ENCODE data around the gene GATAD2B. TPM values are rescaled to one million over a fixed set of nuclear protein-coding genes. Genes with fewer than 3 reads are reported as not detected.

The GATAD2B gene
- polyA plus RNA-seq, 6 donors from 2014 or later, result 4.0 to 7.0 (median 5.1) TPM

DNA sequence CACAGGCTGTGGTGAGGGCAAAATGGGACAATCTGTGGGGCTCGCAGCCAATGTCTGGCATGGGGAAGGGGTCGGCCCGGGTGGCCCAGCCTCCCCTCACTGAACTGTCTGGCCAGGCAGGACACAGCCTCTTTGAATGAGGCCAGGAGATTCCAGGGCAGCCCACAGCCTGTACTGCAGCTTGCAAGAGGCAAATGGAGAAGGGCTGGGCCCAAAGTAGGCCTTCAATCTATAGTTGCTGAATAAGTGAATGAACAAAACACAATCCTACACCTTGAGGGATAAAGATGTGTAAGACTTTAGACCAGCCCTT lies 124.3 kb downstream of the GATAD2B start:
- H3K4me1 Mint-ChIP-seq, result peaks cover 30 to 34% (median 34%) of the 10 kb centered on the region in 3 donors
- no peaks in the 10 kb centered on the region for H3K27me3 Mint-ChIP-seq
- H3K4me3 Mint-ChIP-seq, result no peak overlapping the region
- no peaks in the 10 kb centered on the region for H3K36me3 Mint-ChIP-seq
- no peak for DNase-seq
- peak overlapping the region in 5 of 6 donors; percentile 11 to 59 (median 47) for H3K27ac Mint-ChIP-seq
- ATAC-seq (ENCODE audit: low read depth in 2 of 2), result no peak
- no peaks in the 10 kb centered on the region for H3K9me3 Mint-ChIP-seq

DNA sequence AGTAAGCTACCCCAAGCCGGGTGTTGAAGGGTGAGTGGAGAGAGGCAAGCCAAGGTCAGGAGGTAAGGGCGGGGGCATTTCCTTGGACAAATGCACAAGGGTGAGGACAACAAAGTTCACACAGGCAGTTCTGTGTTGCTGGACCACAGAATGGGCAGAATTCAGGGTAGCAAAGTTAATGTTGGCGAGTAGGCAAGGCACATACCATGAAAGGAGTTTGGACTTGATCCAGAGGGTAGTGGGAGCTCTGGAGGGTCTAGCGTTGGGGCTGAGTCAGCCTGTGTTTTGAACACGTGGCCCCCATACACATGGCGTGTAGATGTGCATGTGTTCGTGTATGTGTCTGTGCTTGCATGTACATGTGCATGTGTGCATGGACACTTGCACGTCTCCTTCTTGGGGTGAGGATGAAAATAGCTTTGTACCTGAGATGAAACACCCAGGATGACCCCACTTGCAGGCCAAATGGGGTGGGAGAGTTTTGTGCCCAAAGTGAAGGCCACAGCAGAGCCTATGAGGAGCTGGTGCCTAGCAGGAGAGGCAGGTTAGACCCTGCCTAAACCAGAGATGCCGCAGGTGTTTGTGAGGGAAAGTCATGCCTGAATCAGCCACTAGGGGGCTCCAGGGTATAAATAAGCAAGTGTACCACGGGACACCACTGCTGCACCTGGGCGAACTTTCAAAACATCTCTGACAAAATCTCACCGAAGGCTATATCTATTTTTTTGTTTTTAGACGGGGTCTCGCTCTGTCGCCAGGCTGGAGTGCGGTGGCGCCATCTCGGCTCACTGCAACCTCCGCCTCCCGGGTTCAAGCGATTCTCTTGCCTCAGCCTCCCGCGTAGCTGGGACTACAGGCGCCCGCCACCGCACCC lies 125.7 kb downstream of the GATAD2B start:
- no peaks in the 10 kb centered on the region for H3K9me3 Mint-ChIP-seq
- H3K36me3 Mint-ChIP-seq, result no peaks in the 10 kb centered on the region
- DNase-seq, result peak; percentile 76
- peaks cover 27 to 36% (median 31%) of the 10 kb centered on the region in 3 donors for H3K4me1 Mint-ChIP-seq
- H3K27ac Mint-ChIP-seq, result peak overlapping the region in 5 of 6 donors; percentile 64 to 86 (median 82)
- ATAC-seq (ENCODE audit: low read depth in 2 of 2), result peak; percentile 93 to 96
- H3K27me3 Mint-ChIP-seq, result no peaks in the 10 kb centered on the region
- peak overlapping the region in 1 of 8 donors; percentile 15 for H3K4me3 Mint-ChIP-seq

DNA sequence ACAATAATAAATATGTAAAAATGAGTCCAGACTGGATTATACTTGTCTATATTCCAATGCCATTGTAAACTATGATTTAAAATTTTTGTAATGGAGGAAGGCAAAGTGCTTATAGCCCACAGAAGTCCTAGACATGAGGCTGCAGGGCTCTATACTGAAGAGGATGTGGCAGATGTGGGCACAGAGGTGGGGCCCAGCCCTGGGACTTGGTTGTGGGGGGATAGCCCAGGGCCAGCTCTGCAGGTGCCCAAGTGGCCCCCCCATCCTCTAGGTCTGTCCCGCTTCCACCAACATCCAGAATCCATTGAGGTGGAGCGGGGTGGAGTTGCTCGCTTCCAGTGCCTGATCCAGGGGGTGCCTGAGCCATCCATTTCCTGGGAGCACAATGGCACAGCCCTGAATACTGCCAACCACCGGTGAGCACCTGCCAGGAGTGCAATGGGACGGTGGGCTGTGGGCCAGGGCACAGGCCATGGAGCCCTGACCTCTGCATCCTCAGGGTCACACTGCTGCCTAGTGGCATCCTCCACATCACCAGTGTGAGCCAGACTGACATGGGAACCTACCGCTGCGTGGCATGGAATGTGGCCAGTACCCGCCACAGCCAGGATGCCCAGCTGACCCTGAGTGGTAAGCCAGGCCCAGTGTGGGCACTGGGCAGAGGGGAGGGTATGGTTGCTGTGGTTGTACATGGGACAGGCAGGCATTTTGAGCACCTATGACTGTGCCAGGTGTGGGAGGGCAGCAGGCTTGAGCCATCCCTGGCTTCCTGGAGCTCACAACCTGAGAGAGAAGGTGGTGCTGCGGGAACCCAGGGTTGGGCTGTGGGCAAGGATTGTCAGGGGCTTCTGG lies 126.6 kb downstream of the GATAD2B start:
- H3K27me3 Mint-ChIP-seq, result no peaks in the 10 kb centered on the region
- peaks cover 26 to 39% (median 34%) of the 10 kb centered on the region in 3 donors for H3K4me1 Mint-ChIP-seq
- no peak overlapping the region for H3K4me3 Mint-ChIP-seq
- ATAC-seq (ENCODE audit: low read depth in 2 of 2) (no peak), DNase-seq (no peak)
- peak overlapping the region in 1 of 6 donors; percentile 56 for H3K27ac Mint-ChIP-seq
- H3K9me3 Mint-ChIP-seq, result no peaks in the 10 kb centered on the region
- H3K36me3 Mint-ChIP-seq, result no peaks in the 10 kb centered on the region

DNA sequence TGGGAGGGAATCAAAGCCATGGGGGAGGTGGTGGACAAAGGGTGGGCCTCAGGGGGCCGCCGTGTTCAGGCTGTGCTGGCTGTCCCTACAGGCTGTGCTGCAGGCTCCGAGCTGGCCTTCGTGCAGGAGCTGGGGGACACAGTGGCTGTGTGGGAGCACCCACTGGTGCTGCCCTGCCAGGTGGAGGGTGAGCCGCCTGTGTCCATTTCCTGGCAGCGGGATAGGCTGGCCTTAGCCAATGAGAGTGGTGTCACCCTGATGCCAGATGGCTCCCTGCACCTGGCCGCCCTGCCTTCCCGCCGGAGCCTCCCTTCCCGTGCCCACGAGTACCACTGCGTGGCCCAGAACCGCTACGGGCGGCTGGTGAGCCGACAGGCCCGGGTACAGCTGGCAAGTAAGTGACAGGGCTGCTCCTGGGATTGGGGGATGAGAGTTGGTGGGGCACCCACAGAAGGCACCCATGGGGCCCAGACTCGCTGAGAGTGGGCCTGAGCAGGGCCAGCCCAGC lies 127.4 kb downstream of the GATAD2B start:
- H3K4me1 Mint-ChIP-seq, result peaks cover 33 to 47% (median 42%) of the 10 kb centered on the region in 3 donors
- H3K9me3 Mint-ChIP-seq, result no peaks in the 10 kb centered on the region
- no peaks in the 10 kb centered on the region for H3K27me3 Mint-ChIP-seq
- ATAC-seq (ENCODE audit: low read depth in 2 of 2) (no peak), DNase-seq (no peak)
- H3K27ac Mint-ChIP-seq, result peak overlapping the region in 1 of 6 donors; percentile 87
- no peak overlapping the region for H3K4me3 Mint-ChIP-seq
- H3K36me3 Mint-ChIP-seq, result no peaks in the 10 kb centered on the region

GRCh38 chr1:153794624-153795329 lies 128.0 kb downstream of the GATAD2B start:
- ATAC-seq (ENCODE audit: low read depth in 2 of 2) (no peak), DNase-seq (no peak)
- Mint-ChIP-seq H3K4me1 (peaks cover 39 to 53% (median 48%) of the 10 kb centered on the region in 3 donors), H3K36me3 (no peaks in the 10 kb centered on the region), H3K27me3 (no peaks in the 10 kb centered on the region), H3K4me3 (no peak overlapping the region), H3K27ac (peak overlapping the region in 3 of 6 donors; percentile 31 to 87 (median 75)), H3K9me3 (no peaks in the 10 kb centered on the region)

GRCh38 chr1:153793973-153794615 lies 128.7 kb downstream of the GATAD2B start:
- Mint-ChIP-seq H3K9me3 (no peaks in the 10 kb centered on the region), H3K36me3 (no peaks in the 10 kb centered on the region), H3K4me3 (peak overlapping the region in 1 of 8 donors; percentile 39), H3K4me1 (peaks cover 42 to 60% (median 53%) of the 10 kb centered on the region in 3 donors), H3K27me3 (no peaks in the 10 kb centered on the region), H3K27ac (no peak overlapping the region)
- DNase-seq (no peak), ATAC-seq (ENCODE audit: low read depth in 2 of 2) (no peak)

DNA sequence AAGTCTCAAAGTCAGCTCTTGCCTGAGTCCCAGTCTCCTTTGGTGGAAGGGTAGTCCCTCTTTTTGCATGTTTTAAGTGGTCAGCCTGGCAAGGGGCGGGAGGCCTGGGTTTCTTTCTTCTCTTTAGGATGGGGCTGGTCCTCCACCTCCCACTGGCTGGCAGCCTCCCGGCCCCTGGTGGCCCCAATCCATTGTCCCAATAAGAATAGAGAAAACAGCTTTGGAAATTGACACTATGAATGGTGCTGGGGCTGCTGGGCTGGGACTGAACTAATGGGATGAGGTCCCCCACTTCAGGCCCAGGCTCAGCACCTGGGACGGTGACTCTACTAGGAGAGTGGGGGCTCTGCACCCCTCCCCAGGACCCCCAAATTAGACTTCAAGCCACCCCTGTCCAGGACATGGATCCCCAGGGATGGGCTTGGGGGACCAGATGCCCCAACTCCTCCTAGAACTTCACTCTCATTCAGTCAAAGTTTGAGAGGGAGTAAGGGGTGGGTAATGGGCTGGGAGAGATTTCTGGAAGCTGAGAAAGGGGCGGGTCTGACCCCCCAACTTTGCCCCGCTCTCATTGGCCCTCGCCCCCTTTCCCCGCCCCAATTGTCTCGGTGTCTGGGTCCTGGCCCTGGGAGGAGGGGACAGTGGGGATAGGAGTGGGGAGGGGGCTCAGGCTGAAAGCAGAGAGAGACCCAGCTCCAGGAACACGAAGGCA lies 129.4 kb downstream of the GATAD2B start:
- Mint-ChIP-seq H3K36me3 (no peaks in the 10 kb centered on the region), H3K27me3 (no peaks in the 10 kb centered on the region), H3K4me3 (peak overlapping the region in 1 of 8 donors; percentile 55), H3K27ac (peak overlapping the region in 4 of 6 donors; percentile 34 to 87 (median 54)), H3K4me1 (peaks cover 38 to 59% (median 53%) of the 10 kb centered on the region in 3 donors), H3K9me3 (no peaks in the 10 kb centered on the region)
- no peak for DNase-seq
- no peak for ATAC-seq (ENCODE audit: low read depth in 2 of 2)

DNA sequence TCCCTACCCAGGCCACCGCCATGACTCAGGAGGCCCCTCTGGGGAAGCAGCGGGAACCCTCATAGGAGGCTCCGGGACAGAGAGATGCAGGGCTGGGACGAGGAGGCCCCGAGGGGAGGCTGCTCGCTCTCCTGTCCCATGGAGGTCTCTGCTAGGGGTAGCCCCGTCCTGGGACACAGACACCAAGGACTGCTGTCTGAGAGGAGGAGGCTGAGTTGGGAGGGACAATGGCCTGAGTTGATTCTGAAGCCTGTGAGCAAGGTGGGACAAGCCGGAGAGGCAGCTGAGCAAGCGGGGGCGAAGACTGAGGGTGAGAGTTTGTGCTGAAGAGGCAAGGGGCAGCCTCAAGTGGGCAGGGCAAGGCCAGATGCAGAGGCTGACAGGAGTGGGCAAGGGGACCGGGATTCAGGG lies 130.1 kb downstream of the GATAD2B start:
- no peaks in the 10 kb centered on the region for H3K9me3 Mint-ChIP-seq
- H3K4me3 Mint-ChIP-seq, result peak overlapping the region in 2 of 8 donors; percentile 15 to 25
- peak overlapping the region in 5 of 6 donors; percentile 38 to 91 (median 65) for H3K27ac Mint-ChIP-seq
- H3K27me3 Mint-ChIP-seq, result no peaks in the 10 kb centered on the region
- DNase-seq, result no peak
- H3K4me1 Mint-ChIP-seq, result peaks cover 36 to 55% (median 53%) of the 10 kb centered on the region in 3 donors
- H3K36me3 Mint-ChIP-seq, result no peaks in the 10 kb centered on the region
- no peak for ATAC-seq (ENCODE audit: low read depth in 2 of 2)

DNA sequence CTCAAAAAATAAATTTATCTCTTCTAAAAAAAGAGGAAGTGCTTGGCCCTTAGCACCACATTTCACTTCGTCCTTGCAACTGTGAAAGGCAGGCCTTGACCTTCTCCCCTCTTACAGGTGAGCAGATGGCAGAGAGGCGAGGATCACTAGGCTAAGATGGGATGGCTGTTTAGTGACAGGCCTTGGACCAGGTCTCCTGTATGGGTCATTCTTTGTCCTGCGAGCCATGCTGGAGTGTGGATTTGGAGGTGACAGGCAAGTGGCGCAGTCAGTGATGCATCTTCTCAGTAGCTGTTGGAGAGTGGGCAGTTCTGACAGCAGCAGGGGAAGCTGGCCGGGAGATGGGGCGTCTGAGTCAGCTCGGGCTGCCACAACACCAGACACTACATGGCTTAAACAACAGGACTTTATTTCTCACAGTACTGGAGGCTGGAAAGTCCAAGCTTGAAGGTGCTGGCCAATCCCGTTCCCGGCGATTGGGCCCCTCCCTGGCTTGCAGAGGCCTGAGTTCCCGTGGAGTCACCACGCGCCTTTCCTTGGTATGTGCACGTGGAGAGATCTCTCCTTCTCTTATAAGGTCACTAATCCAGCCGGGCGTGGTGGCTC lies 131.0 kb downstream of the GATAD2B start:
- Mint-ChIP-seq H3K27me3 (no peaks in the 10 kb centered on the region), H3K4me3 (peak overlapping the region in 6 of 8 donors; percentile 45 to 85 (median 71)), H3K36me3 (no peaks in the 10 kb centered on the region), H3K27ac (peak overlapping the region; percentile 88 to 96 (median 90)), H3K4me1 (peaks cover 29 to 47% (median 46%) of the 10 kb centered on the region in 3 donors), H3K9me3 (no peaks in the 10 kb centered on the region)
- no peak for DNase-seq
- peak; percentile 13 to 15 for ATAC-seq (ENCODE audit: low read depth in 2 of 2)

DNA sequence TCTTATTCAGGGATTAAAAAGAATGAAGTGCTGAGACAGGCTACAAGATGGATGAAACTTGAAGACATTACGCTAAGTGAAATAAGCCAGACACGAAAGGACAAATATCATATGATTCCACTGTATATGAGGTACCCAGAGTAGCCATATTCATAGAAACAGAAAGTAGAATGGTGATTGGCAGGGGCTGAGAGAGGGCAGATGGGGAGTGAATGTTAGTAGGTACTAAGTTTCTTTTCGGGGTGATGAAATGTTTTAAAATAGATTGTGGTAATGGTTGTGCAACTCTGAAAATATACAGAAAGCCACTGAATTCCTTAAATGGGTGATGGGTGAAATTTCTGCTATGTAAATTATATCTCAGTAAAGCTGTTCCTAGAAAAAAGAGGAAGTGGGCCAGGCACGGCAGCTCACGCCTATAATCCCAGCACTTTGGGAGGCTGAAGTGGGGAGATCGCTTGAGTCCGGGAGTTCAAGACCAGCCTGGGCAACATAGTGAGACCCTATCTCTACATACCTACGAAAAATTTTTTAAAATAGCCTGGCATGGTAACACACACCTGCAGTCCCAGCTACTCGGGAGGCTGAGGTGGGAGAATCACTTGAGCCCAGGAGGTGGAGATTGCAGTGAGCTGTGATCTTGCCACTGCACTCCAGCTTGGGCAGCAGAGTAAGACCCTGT lies 131.7 kb downstream of the GATAD2B start:
- peak overlapping the region; percentile 88 to 96 (median 90) for H3K27ac Mint-ChIP-seq
- no peaks in the 10 kb centered on the region for H3K9me3 Mint-ChIP-seq
- no peaks in the 10 kb centered on the region for H3K36me3 Mint-ChIP-seq
- peak overlapping the region; percentile 20 to 85 (median 66) for H3K4me3 Mint-ChIP-seq
- H3K4me1 Mint-ChIP-seq, result peaks cover 25 to 43% (median 42%) of the 10 kb centered on the region in 3 donors
- H3K27me3 Mint-ChIP-seq, result no peaks in the 10 kb centered on the region
- ATAC-seq (ENCODE audit: low read depth in 2 of 2) (peak; percentile 95 to 96), DNase-seq (peak; percentile 74)

DNA sequence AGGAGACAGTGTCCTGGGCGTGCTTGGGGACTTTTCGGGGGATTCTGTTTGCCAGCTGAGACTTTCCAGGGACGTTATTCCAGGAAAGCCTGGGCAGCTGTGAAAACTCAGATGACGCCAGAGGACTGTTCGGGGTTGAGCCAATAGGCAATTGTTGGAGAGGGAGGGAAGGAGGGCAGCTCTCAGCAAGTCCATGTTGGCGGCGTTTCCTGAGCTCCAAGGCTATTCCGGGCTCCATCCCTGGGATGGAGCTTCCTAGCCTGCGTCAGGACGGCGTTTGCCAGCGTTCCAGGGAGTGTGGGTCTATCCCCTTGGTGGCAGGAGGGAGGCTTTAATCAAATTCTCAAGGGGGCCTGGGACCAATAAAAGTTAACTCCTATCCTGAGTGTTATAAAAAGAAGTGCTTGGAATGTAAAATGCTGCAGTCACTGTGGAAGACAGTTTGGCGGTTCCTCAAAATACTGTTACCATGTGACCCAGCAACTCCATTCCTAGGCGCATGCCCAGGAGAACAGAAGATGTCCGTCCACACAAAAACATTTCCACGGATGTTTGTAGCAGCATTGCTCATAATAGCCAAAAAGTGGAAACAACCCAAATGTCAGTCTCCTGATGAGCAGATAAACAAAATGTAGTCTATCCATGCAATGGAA lies 132.3 kb downstream of the GATAD2B start:
- Mint-ChIP-seq H3K9me3 (no peaks in the 10 kb centered on the region), H3K4me1 (peaks cover 28 to 49% (median 42%) of the 10 kb centered on the region in 3 donors)
- peak; percentile 21 to 29 for ATAC-seq (ENCODE audit: low read depth in 2 of 2)

More for the DNA sequence above, 132.3 kb downstream of the GATAD2B start:
- Mint-ChIP-seq H3K36me3 (no peaks in the 10 kb centered on the region), H3K4me3 (peak overlapping the region; percentile 20 to 85 (median 66)), H3K27ac (peak overlapping the region; percentile 88 to 96 (median 90)), H3K27me3 (no peaks in the 10 kb centered on the region)
- DNase-seq, result no peak

Data from naive B cell (primary cell).